ENCODE results near the gene FGF10. TPM values are rescaled to one million over a fixed set of nuclear protein-coding genes. Genes with fewer than 3 reads are reported as not detected.

The FGF10 gene
- polyA plus RNA-seq, 2 donors = 0.37 to 0.56 TPM

- WGBS, 2 donors = 69 to 73% methylated on average over 1 of the region's 1 CpG
- no peaks in the 10 kb centered on the region for H3K4me1 ChIP-seq (ENCODE audit: control insufficient read depth in 2 of 2, insufficient read depth in 2 of 2, low read length in 1 of 2)
- no peaks in the 10 kb centered on the region for H3K9me3 ChIP-seq (ENCODE audit: control insufficient read depth in 2 of 2, insufficient read depth in 1 of 2, low read depth in 1 of 2, low read length in 1 of 2)
- H3K27me3 ChIP-seq (ENCODE audit: control insufficient read depth in 1 of 2, insufficient read depth in 2 of 2, low read length in 2 of 2) = no peaks in the 10 kb centered on the region
- H3K36me3 ChIP-seq (ENCODE audit: control insufficient read depth in 2 of 2, insufficient read depth in 2 of 2, low read length in 1 of 2) = no peaks in the 10 kb centered on the region
- H3K27ac ChIP-seq (ENCODE audit: low read depth in 2 of 2, low read length in 1 of 2) = no peak overlapping the region
- H3K4me3 ChIP-seq (ENCODE audit: low read depth in 1 of 2, low read length in 2 of 2) = no peak overlapping the region
Observed at GRCh38 chr5:44361342-44362001, 27.7 kb downstream of the FGF10 start.

GRCh38 chr5:44360919-44361318, 28.3 kb downstream of the FGF10 start:
- Histone ChIP-seq H3K9me3 (ENCODE audit: control insufficient read depth in 2 of 2, insufficient read depth in 1 of 2, low read depth in 1 of 2, low read length in 1 of 2) (no peaks in the 10 kb centered on the region), H3K27me3 (ENCODE audit: control insufficient read depth in 1 of 2, insufficient read depth in 2 of 2, low read length in 2 of 2) (no peaks in the 10 kb centered on the region), H3K27ac (ENCODE audit: low read depth in 2 of 2, low read length in 1 of 2) (no peak overlapping the region), H3K4me1 (ENCODE audit: control insufficient read depth in 2 of 2, insufficient read depth in 2 of 2, low read length in 1 of 2) (no peaks in the 10 kb centered on the region), H3K4me3 (ENCODE audit: low read depth in 1 of 2, low read length in 2 of 2) (no peak overlapping the region), H3K36me3 (ENCODE audit: control insufficient read depth in 2 of 2, insufficient read depth in 2 of 2, low read length in 1 of 2) (no peaks in the 10 kb centered on the region)

- H3K4me3 ChIP-seq (ENCODE audit: low read depth in 1 of 2, low read length in 2 of 2) = no peak overlapping the region
- no peaks in the 10 kb centered on the region for H3K36me3 ChIP-seq (ENCODE audit: control insufficient read depth in 2 of 2, insufficient read depth in 2 of 2, low read length in 1 of 2)
- no peaks in the 10 kb centered on the region for H3K9me3 ChIP-seq (ENCODE audit: control insufficient read depth in 2 of 2, insufficient read depth in 1 of 2, low read depth in 1 of 2, low read length in 1 of 2)
- no peak overlapping the region for H3K27ac ChIP-seq (ENCODE audit: low read depth in 2 of 2, low read length in 1 of 2)
- H3K4me1 ChIP-seq (ENCODE audit: control insufficient read depth in 2 of 2, insufficient read depth in 2 of 2, low read length in 1 of 2) = no peaks in the 10 kb centered on the region
- H3K27me3 ChIP-seq (ENCODE audit: control insufficient read depth in 1 of 2, insufficient read depth in 2 of 2, low read length in 2 of 2) = no peaks in the 10 kb centered on the region
- WGBS, 2 donors = 85 to 89% methylated on average over 2 of the region's 2 CpGs
Observed at GRCh38 chr5:44358421-44358820, 30.8 kb downstream of the FGF10 start.

- Histone ChIP-seq H3K27ac (ENCODE audit: low read depth in 2 of 2, low read length in 1 of 2) (no peak overlapping the region), H3K36me3 (ENCODE audit: control insufficient read depth in 2 of 2, insufficient read depth in 2 of 2, low read length in 1 of 2) (no peaks in the 10 kb centered on the region), H3K27me3 (ENCODE audit: control insufficient read depth in 1 of 2, insufficient read depth in 2 of 2, low read length in 2 of 2) (no peaks in the 10 kb centered on the region), H3K4me3 (ENCODE audit: low read depth in 1 of 2, low read length in 2 of 2) (no peak overlapping the region), H3K4me1 (ENCODE audit: control insufficient read depth in 2 of 2, insufficient read depth in 2 of 2, low read length in 1 of 2) (no peaks in the 10 kb centered on the region), H3K9me3 (ENCODE audit: control insufficient read depth in 2 of 2, insufficient read depth in 1 of 2, low read depth in 1 of 2, low read length in 1 of 2) (no peaks in the 10 kb centered on the region)
- 52 to 56% methylated on average over 1 of the region's 1 CpG for WGBS, 2 donors
Observed at GRCh38 chr5:44356231-44356630, 33.0 kb downstream of the FGF10 start.

- Histone ChIP-seq H3K27ac (ENCODE audit: low read depth in 2 of 2, low read length in 1 of 2) (no peak overlapping the region), H3K36me3 (ENCODE audit: control insufficient read depth in 2 of 2, insufficient read depth in 2 of 2, low read length in 1 of 2) (no peaks in the 10 kb centered on the region), H3K9me3 (ENCODE audit: control insufficient read depth in 2 of 2, insufficient read depth in 1 of 2, low read depth in 1 of 2, low read length in 1 of 2) (no peaks in the 10 kb centered on the region), H3K4me3 (ENCODE audit: low read depth in 1 of 2, low read length in 2 of 2) (no peak overlapping the region), H3K27me3 (ENCODE audit: control insufficient read depth in 1 of 2, insufficient read depth in 2 of 2, low read length in 2 of 2) (no peaks in the 10 kb centered on the region), H3K4me1 (ENCODE audit: control insufficient read depth in 2 of 2, insufficient read depth in 2 of 2, low read length in 1 of 2) (no peaks in the 10 kb centered on the region)
- 49 to 55% methylated on average over 2 of the region's 2 CpGs for WGBS, 2 donors
Observed at GRCh38 chr5:44345871-44346270, 43.3 kb downstream of the FGF10 start.

GRCh38 chr5:44336708-44337107, 52.5 kb downstream of the FGF10 start:
- H3K9me3 ChIP-seq (ENCODE audit: control insufficient read depth in 2 of 2, insufficient read depth in 1 of 2, low read depth in 1 of 2, low read length in 1 of 2) = no peaks in the 10 kb centered on the region
- H3K27me3 ChIP-seq (ENCODE audit: control insufficient read depth in 1 of 2, insufficient read depth in 2 of 2, low read length in 2 of 2) = no peaks in the 10 kb centered on the region
- H3K27ac ChIP-seq (ENCODE audit: low read depth in 2 of 2, low read length in 1 of 2) = no peak overlapping the region
- H3K36me3 ChIP-seq (ENCODE audit: control insufficient read depth in 2 of 2, insufficient read depth in 2 of 2, low read length in 1 of 2) = no peaks in the 10 kb centered on the region
- no peaks in the 10 kb centered on the region for H3K4me1 ChIP-seq (ENCODE audit: control insufficient read depth in 2 of 2, insufficient read depth in 2 of 2, low read length in 1 of 2)
- H3K4me3 ChIP-seq (ENCODE audit: low read depth in 1 of 2, low read length in 2 of 2) = no peak overlapping the region
- 72 to 74% methylated on average over 2 of the region's 2 CpGs for WGBS, 2 donors

GRCh38 chr5:44334622-44335021, 54.6 kb downstream of the FGF10 start:
- 55 to 61% methylated on average over 1 of the region's 1 CpG for WGBS, 2 donors
- H3K27ac ChIP-seq (ENCODE audit: low read depth in 2 of 2, low read length in 1 of 2) = no peak overlapping the region
- no peaks in the 10 kb centered on the region for H3K4me1 ChIP-seq (ENCODE audit: control insufficient read depth in 2 of 2, insufficient read depth in 2 of 2, low read length in 1 of 2)

GRCh38 chr5:44332285-44332971, 56.8 kb downstream of the FGF10 start:
- no peaks in the 10 kb centered on the region for H3K4me1 ChIP-seq (ENCODE audit: control insufficient read depth in 2 of 2, insufficient read depth in 2 of 2, low read length in 1 of 2)
- H3K4me3 ChIP-seq (ENCODE audit: low read depth in 1 of 2, low read length in 2 of 2) = no peak overlapping the region
- WGBS, 2 donors = 48 to 49% methylated on average over 3 of the region's 3 CpGs
- no peak overlapping the region for H3K27ac ChIP-seq (ENCODE audit: low read depth in 2 of 2, low read length in 1 of 2)
- H3K27me3 ChIP-seq (ENCODE audit: control insufficient read depth in 1 of 2, insufficient read depth in 2 of 2, low read length in 2 of 2) = no peaks in the 10 kb centered on the region
- no peaks in the 10 kb centered on the region for H3K9me3 ChIP-seq (ENCODE audit: control insufficient read depth in 2 of 2, insufficient read depth in 1 of 2, low read depth in 1 of 2, low read length in 1 of 2)
- no peaks in the 10 kb centered on the region for H3K36me3 ChIP-seq (ENCODE audit: control insufficient read depth in 2 of 2, insufficient read depth in 2 of 2, low read length in 1 of 2)

More at GRCh38 chr5:44334622-44335021, 54.6 kb downstream of the FGF10 start:
- H3K27me3 ChIP-seq (ENCODE audit: control insufficient read depth in 1 of 2, insufficient read depth in 2 of 2, low read length in 2 of 2) = no peaks in the 10 kb centered on the region
- H3K4me3 ChIP-seq (ENCODE audit: low read depth in 1 of 2, low read length in 2 of 2) = no peak overlapping the region
- H3K36me3 ChIP-seq (ENCODE audit: control insufficient read depth in 2 of 2, insufficient read depth in 2 of 2, low read length in 1 of 2) = no peaks in the 10 kb centered on the region
- H3K9me3 ChIP-seq (ENCODE audit: control insufficient read depth in 2 of 2, insufficient read depth in 1 of 2, low read depth in 1 of 2, low read length in 1 of 2) = no peaks in the 10 kb centered on the region

- no peak overlapping the region for H3K27ac ChIP-seq (ENCODE audit: low read depth in 2 of 2, low read length in 1 of 2)
- H3K4me3 ChIP-seq (ENCODE audit: low read depth in 1 of 2, low read length in 2 of 2) = no peak overlapping the region
- no peaks in the 10 kb centered on the region for H3K4me1 ChIP-seq (ENCODE audit: control insufficient read depth in 2 of 2, insufficient read depth in 2 of 2, low read length in 1 of 2)
- no peaks in the 10 kb centered on the region for H3K27me3 ChIP-seq (ENCODE audit: control insufficient read depth in 1 of 2, insufficient read depth in 2 of 2, low read length in 2 of 2)
- WGBS, 2 donors = 49 to 52% methylated on average over 3 of the region's 3 CpGs
- H3K9me3 ChIP-seq (ENCODE audit: control insufficient read depth in 2 of 2, insufficient read depth in 1 of 2, low read depth in 1 of 2, low read length in 1 of 2) = no peaks in the 10 kb centered on the region
- no peaks in the 10 kb centered on the region for H3K36me3 ChIP-seq (ENCODE audit: control insufficient read depth in 2 of 2, insufficient read depth in 2 of 2, low read length in 1 of 2)
Observed at GRCh38 chr5:44331471-44332050, 57.7 kb downstream of the FGF10 start.

GRCh38 chr5:44329716-44330115, 59.5 kb downstream of the FGF10 start:
- 65 to 78% methylated on average over 2 of the region's 2 CpGs for WGBS, 2 donors
- H3K36me3 ChIP-seq (ENCODE audit: control insufficient read depth in 2 of 2, insufficient read depth in 2 of 2, low read length in 1 of 2) = no peaks in the 10 kb centered on the region
- no peak overlapping the region for H3K4me3 ChIP-seq (ENCODE audit: low read depth in 1 of 2, low read length in 2 of 2)
- H3K27me3 ChIP-seq (ENCODE audit: control insufficient read depth in 1 of 2, insufficient read depth in 2 of 2, low read length in 2 of 2) = no peaks in the 10 kb centered on the region
- H3K4me1 ChIP-seq (ENCODE audit: control insufficient read depth in 2 of 2, insufficient read depth in 2 of 2, low read length in 1 of 2) = no peaks in the 10 kb centered on the region
- no peak overlapping the region for H3K27ac ChIP-seq (ENCODE audit: low read depth in 2 of 2, low read length in 1 of 2)
- H3K9me3 ChIP-seq (ENCODE audit: control insufficient read depth in 2 of 2, insufficient read depth in 1 of 2, low read depth in 1 of 2, low read length in 1 of 2) = no peaks in the 10 kb centered on the region
